AG10803 (cell line): Measurements from ENCODE around the gene ALOX15B.
A peak's percentile ranks its signal among the peaks of the same experiment; 100 is the strongest.

ENCODE experiments used
- DNase-seq: peaks from one replicate; pipeline ENCODE4 v3.0.0; 2010; ENCODE audit warnings: low read depth
- H3K4me3 ChIP-seq: 2 replicates; pipeline ENCODE4 v1.5.1; 2011; ENCODE audit warnings: mild to moderate bottlenecking, low read length, control low read depth
- CTCF ChIP-seq: conservative IDR thresholded peaks from 2 replicates; pipeline ENCODE4 v1.5.1; 2011; ENCODE audit warnings: mild to moderate bottlenecking, low read length, control low read depth, inconsistent platforms

Gene ALOX15B, protein sequence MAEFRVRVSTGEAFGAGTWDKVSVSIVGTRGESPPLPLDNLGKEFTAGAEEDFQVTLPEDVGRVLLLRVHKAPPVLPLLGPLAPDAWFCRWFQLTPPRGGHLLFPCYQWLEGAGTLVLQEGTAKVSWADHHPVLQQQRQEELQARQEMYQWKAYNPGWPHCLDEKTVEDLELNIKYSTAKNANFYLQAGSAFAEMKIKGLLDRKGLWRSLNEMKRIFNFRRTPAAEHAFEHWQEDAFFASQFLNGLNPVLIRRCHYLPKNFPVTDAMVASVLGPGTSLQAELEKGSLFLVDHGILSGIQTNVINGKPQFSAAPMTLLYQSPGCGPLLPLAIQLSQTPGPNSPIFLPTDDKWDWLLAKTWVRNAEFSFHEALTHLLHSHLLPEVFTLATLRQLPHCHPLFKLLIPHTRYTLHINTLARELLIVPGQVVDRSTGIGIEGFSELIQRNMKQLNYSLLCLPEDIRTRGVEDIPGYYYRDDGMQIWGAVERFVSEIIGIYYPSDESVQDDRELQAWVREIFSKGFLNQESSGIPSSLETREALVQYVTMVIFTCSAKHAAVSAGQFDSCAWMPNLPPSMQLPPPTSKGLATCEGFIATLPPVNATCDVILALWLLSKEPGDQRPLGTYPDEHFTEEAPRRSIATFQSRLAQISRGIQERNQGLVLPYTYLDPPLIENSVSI

GRCh38 chr17:8038954-8039610 lies at the start of gene ALOX15B:
Gene ALOX15B, plus strand, starts transcription at chr17:8039059. Its CDS starts 97 bp downstream, at chr17:8039156.
- no peak within 1 kb of the TSS for H3K4me3 ChIP-seq
- no peak for TF ChIP-seq CTCF

GRCh38 chr17:7989781-7990655 lies 48.8 kb upstream of the ALOX15B start:
- DNase-seq = peak; percentile 61
- peak overlapping the region; percentile 56 for H3K4me3 ChIP-seq
- TF ChIP-seq CTCF = peak; percentile 81

More at GRCh38 chr17:8038954-8039610, at the start of gene ALOX15B:
- DNase-seq = no peak

- DNase-seq = peak; percentile 65
- TF ChIP-seq CTCF = no peak
- H3K4me3 ChIP-seq = no peak overlapping the region
These were observed 46.3 kb upstream of the ALOX15B start for GRCh38 chr17:7992516-7992915.

- no peak for TF ChIP-seq CTCF
- DNase-seq = no peak
- no peak overlapping the region for H3K4me3 ChIP-seq
These were observed 45.9 kb upstream of the ALOX15B start for GRCh38 chr17:7992924-7993323.

GRCh38 chr17:7993972-7994589 lies 44.8 kb upstream of the ALOX15B start:
- no peak for DNase-seq
- no peak for TF ChIP-seq CTCF
- H3K4me3 ChIP-seq = no peak overlapping the region

GRCh38 chr17:7995724-7996123 lies 43.1 kb upstream of the ALOX15B start:
- no peak for DNase-seq
- H3K4me3 ChIP-seq = no peak overlapping the region
- TF ChIP-seq CTCF = no peak
